Tibial nerve (tissue), 4 donors: ENCODE results near the gene KLHDC7A. TPM values are rescaled to one million over a fixed set of nuclear protein-coding genes. Genes with fewer than 3 reads are reported as not detected.

Experiments used
- DNase-seq, 2 donors: peaks; one replicate each; pipeline ENCODE4 v3.0.0-alpha.2; 2019; ENCODE audit warnings: low spot score in 2 of 2
- H3K27ac ChIP-seq, 4 donors: fragments of 200-600 bp; sonication (generic) in 3 of 4; one replicate each; pipeline ENCODE4 v1.5.1; 2017 to 2019; ENCODE audit warnings: mild to moderate bottlenecking in 1 of 4
- H3K27me3 ChIP-seq, 2 donors: fragments of 200-600 bp; sonication (generic) in 1 of 2; one replicate each; pipeline versions ENCODE4 v1.5.1 to v1.6.0; 2017 to 2019
- H3K36me3 ChIP-seq, 3 donors: fragments of 200-600 bp; sonication (generic); one replicate each; pipeline ENCODE4 v1.5.1; 2018 to 2019
- H3K4me1 ChIP-seq, 4 donors: fragments of 200-600 bp; sonication (generic) in 3 of 4; one replicate each; pipeline ENCODE4 v1.5.1; 2017 to 2019
- H3K4me3 ChIP-seq, 4 donors: fragments of 200-600 bp; sonication (generic) in 3 of 4; one replicate each; pipeline ENCODE4 v1.5.1; 2017 to 2019; ENCODE audit warnings: mild to moderate bottlenecking in 1 of 4, moderate library complexity in 1 of 4
- H3K9me3 ChIP-seq, 4 donors: fragments of 200-600 bp; sonication (generic) in 3 of 4; one replicate each; pipeline ENCODE4 v1.5.1; 2017 to 2019
- CTCF ChIP-seq, 5 experiments: fragments of 200-600 bp in 3 of 5; fragments of 450-650 bp in 2 of 5; sonication (generic) in 3 of 5; IDR thresholded peaks; one replicate each; pipeline ENCODE4 v1.5.1; 2016 to 2019; ENCODE audit warnings: antibody characterized with exemption in 5 of 5, mild to moderate bottlenecking in 3 of 5, moderate library complexity in 2 of 5
- EP300 ChIP-seq, 2 donors: sonication (generic); formaldehyde crosslinking; IDR thresholded peaks; one replicate each; pipeline ENCODE4 v1.6.1; 2017; ENCODE audit warnings: antibody characterized with exemption in 2 of 2, mild to moderate bottlenecking in 1 of 2
- POLR2A ChIP-seq, 2 donors: fragments of 450-650 bp; IDR thresholded peaks; one replicate each; pipeline ENCODE4 v1.6.1; 2017; ENCODE audit warnings: antibody characterized with exemption in 2 of 2, mild to moderate bottlenecking in 2 of 2, moderate library complexity in 2 of 2
- WGBS, 2 donors: methylation state at CpG; one replicate each; pipeline ENCODE4 v1.1.5; 2018; 5-methylcytosine and 5-hydroxymethylcytosine counted together
- total RNA-seq, 4 donors: library from RNA; depleted of rRNA; stranded (reverse); fragments of >200 nt; gene quantifications; one replicate each; pipeline ENCODE4 v1.1.0, GENCODE V29; 2016

The KLHDC7A gene
- total RNA-seq, 4 donors from 2014 or later, result 0.20 to 0.21 TPM; not detected in 2

DNA sequence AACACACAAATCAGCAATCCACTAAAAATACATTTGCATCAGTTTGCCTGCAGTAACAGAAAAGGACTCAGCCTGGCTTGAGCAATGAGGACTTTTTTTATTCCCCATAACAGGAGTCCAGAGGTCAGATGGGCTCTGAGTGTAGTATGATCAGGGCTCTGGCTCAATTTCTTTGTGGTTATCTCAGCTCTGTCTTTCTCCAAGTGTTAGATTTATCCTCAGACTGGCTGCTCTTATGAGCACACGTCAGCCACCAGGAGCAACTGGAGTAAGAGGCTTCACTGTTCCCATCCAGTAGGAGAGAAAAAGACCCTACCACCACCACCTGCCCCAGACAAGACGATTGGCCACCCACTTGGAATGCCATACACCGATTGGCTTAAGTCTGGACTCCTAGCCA lies 36.2 kb upstream of the KLHDC7A start:
- Histone ChIP-seq H3K36me3 (no peaks in the 10 kb centered on the region), H3K9me3 (peaks cover 0 to 8% (median 0%) of the 10 kb centered on the region in 4 donors), H3K27me3 (no peaks in the 10 kb centered on the region), H3K27ac (no peak overlapping the region), H3K4me1 (no peaks in the 10 kb centered on the region), H3K4me3 (no peak overlapping the region)
- DNase-seq, result no peak
- no peak for TF ChIP-seq POLR2A (IDR thresholded peaks at IDR 0.05)
- no peak for TF ChIP-seq EP300 (IDR thresholded peaks at IDR 0.05)
- TF ChIP-seq CTCF (IDR thresholded peaks at IDR 0.05), result no peak
- WGBS, 2 donors, result 72 to 81% methylated on average over 3 of the region's 3 CpGs

DNA sequence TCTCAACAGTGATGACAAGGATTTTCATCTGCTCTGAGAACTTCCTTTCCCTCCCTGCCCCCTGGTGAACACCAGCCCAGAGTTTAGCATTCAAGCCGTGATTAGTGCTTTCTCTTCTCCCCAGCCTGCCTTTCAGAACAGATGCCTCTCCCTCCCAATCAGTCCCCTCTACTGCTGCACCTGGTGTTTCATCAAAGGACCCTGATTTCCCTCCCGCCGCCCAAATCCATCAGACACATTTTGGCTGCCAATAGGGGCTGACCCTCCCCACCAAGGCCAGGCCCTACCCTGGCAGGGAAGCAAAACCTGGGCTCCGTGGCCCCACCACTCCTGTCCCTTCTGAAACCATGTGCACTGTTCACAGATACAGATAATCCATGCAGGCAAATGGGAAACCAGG lies 34.0 kb upstream of the KLHDC7A start:
- H3K27me3 ChIP-seq, result no peaks in the 10 kb centered on the region
- no peaks in the 10 kb centered on the region for H3K9me3 ChIP-seq
- 51 to 62% methylated on average over 4 of the region's 4 CpGs for WGBS, 2 donors
- H3K27ac ChIP-seq, result no peak overlapping the region
- DNase-seq, result no peak
- no peaks in the 10 kb centered on the region for H3K36me3 ChIP-seq
- H3K4me1 ChIP-seq, result no peaks in the 10 kb centered on the region
- TF ChIP-seq CTCF (IDR thresholded peaks at IDR 0.05) (no peak), EP300 (IDR thresholded peaks at IDR 0.05) (no peak), POLR2A (IDR thresholded peaks at IDR 0.05) (no peak)
- no peak overlapping the region for H3K4me3 ChIP-seq

DNA sequence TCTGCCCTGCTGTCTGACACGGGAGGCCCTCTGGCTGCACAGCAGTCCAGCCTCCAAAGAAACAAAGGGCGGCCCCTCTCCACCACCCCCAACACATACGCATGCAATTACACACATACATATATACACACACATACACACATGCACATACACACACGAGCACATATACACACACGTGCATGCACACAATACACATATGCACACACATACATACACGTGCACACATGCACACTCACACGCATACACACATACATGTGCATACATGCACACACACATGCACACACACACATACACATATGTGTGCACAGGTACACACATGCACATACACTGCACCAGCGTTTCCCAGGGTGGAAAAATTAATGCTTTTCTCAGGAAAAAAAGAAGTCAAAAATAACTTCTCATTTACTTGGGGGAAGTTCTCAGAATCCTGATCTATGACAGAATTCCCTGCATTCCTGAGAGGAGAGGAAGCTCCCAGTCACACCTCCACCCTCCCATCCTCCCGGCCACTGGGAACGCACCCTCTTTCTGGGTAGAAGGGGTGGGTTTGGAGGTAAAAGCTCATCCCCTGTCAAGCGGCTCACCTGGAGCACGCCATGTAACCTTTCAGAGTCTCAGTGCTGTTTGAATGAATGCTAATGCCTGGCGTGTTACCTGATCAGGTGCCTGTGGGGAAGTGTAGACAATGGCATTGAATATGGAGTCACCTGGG lies 33.1 kb upstream of the KLHDC7A start:
- DNase-seq, result no peak
- Histone ChIP-seq H3K36me3 (no peaks in the 10 kb centered on the region), H3K9me3 (no peaks in the 10 kb centered on the region), H3K27me3 (no peaks in the 10 kb centered on the region), H3K27ac (no peak overlapping the region), H3K4me1 (no peaks in the 10 kb centered on the region), H3K4me3 (no peak overlapping the region)
- TF ChIP-seq POLR2A (IDR thresholded peaks at IDR 0.05) (no peak), CTCF (IDR thresholded peaks at IDR 0.05) (no peak), EP300 (IDR thresholded peaks at IDR 0.05) (no peak)
- WGBS, 2 donors, result 81 to 86% methylated on average over 13 of the region's 13 CpGs

DNA sequence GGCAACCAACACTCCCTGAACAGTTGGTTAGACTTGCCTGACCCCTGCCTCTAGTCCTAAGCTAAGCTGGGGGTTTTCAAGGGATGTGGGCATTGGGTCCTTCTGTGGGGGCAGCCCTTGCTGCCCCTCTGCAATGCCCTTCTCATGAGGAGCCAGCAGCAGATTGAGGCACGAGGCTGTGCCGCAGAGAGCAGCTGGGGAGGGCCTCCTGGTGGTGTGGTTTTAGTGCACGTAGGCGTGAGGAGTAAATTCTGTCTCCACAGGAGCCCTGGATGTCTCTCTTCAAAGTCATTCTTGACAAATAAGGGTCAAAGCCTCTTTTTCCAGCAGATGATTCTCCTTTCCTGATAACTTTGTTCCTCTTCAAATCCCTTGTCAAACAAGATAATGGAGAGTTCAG lies 31.8 kb upstream of the KLHDC7A start:
- no peak for TF ChIP-seq POLR2A (IDR thresholded peaks at IDR 0.05)
- TF ChIP-seq CTCF (IDR thresholded peaks at IDR 0.05), result no peak
- TF ChIP-seq EP300 (IDR thresholded peaks at IDR 0.05), result no peak
- Histone ChIP-seq H3K9me3 (no peaks in the 10 kb centered on the region), H3K36me3 (no peaks in the 10 kb centered on the region), H3K4me3 (no peak overlapping the region), H3K27ac (no peak overlapping the region), H3K27me3 (no peaks in the 10 kb centered on the region), H3K4me1 (no peaks in the 10 kb centered on the region)
- DNase-seq, result no peak
- WGBS, 2 donors, result 24 to 31% methylated on average over 4 of the region's 4 CpGs

DNA sequence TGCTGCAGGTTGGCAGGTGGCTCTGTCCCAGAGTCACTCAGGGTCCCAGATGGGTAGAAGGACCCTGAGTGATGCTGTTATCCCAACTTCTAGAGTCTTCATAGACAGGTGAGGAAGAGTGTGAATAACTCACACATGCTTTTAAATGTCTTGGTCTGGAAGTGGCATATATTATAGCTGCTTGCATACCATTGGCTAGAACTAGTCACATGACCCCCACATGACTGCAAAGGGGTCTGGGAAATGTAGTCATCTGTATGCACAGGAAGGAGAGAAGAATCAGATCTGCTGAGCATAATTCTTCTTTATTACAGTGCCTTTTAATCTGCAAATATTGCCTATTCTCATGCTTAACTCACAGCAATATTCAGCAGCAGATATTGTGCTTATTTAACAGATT lies 28.2 kb upstream of the KLHDC7A start:
- no peak for TF ChIP-seq EP300 (IDR thresholded peaks at IDR 0.05)
- no peak for TF ChIP-seq POLR2A (IDR thresholded peaks at IDR 0.05)
- no peak for TF ChIP-seq CTCF (IDR thresholded peaks at IDR 0.05)
- no peaks in the 10 kb centered on the region for H3K9me3 ChIP-seq
- H3K4me3 ChIP-seq, result no peak overlapping the region
- peaks cover 0 to 4% of the 10 kb centered on the region in 2 donors for H3K27me3 ChIP-seq
- no peak for DNase-seq
- H3K36me3 ChIP-seq, result no peaks in the 10 kb centered on the region
- no peaks in the 10 kb centered on the region for H3K4me1 ChIP-seq
- H3K27ac ChIP-seq, result no peak overlapping the region
